ENCODE results near the gene CCT7.

The CCT7 gene

GRCh38 chr2:73202156-73203054 is 31.7 kb upstream of the CCT7 start, which contains the start of gene NOTO:
Gene NOTO, plus strand, starts transcription at chr2:73202574. Its CDS starts 93 bp downstream, at chr2:73202667.
- Histone ChIP-seq H3K27me3 (peaks cover 100% of the 10 kb centered on the region), H3K36me3 (no peaks in the 10 kb centered on the region), H3K4me1 (ENCODE audit: control insufficient read depth in 1 of 2, insufficient read depth in 1 of 2, low read depth in 1 of 2, low read length in 1 of 2) (peaks cover 0 to 11% of the 10 kb centered on the region in 2 experiments), H3K4me3 (ENCODE audit: low read depth in 1 of 2, low read length in 1 of 2) (no peak within 1 kb of the TSS), H3K9me3 (no peaks in the 10 kb centered on the region), H3K27ac (no peak within 1 kb of the TSS)
- no peak for TF ChIP-seq CTCF (IDR thresholded peaks at IDR 0.05)

- Histone ChIP-seq H3K27ac (no peak overlapping the region), H3K27me3 (peaks cover 100% of the 10 kb centered on the region), H3K4me3 (ENCODE audit: low read depth in 1 of 2, low read length in 1 of 2) (no peak overlapping the region), H3K36me3 (no peaks in the 10 kb centered on the region), H3K9me3 (no peaks in the 10 kb centered on the region), H3K4me1 (ENCODE audit: control insufficient read depth in 1 of 2, insufficient read depth in 1 of 2, low read depth in 1 of 2, low read length in 1 of 2) (peaks cover 0 to 11% of the 10 kb centered on the region in 2 experiments)
- no peak for TF ChIP-seq CTCF (IDR thresholded peaks at IDR 0.05)
These were observed 30.9 kb upstream of the CCT7 start for GRCh38 chr2:73203055-73203681.

- Histone ChIP-seq H3K36me3 (no peaks in the 10 kb centered on the region), H3K4me1 (ENCODE audit: control insufficient read depth in 1 of 2, insufficient read depth in 1 of 2, low read depth in 1 of 2, low read length in 1 of 2) (peaks cover 0 to 11% of the 10 kb centered on the region in 2 experiments), H3K27ac (no peak overlapping the region), H3K27me3 (peaks cover 91% of the 10 kb centered on the region), H3K4me3 (ENCODE audit: low read depth in 1 of 2, low read length in 1 of 2) (no peak overlapping the region), H3K9me3 (no peaks in the 10 kb centered on the region)
- TF ChIP-seq CTCF (IDR thresholded peaks at IDR 0.05), result no peak
These were observed 28.5 kb upstream of the CCT7 start for GRCh38 chr2:73205611-73206010.

GRCh38 chr2:73208258-73208657 is 25.9 kb upstream of the CCT7 start:
- H3K9me3 ChIP-seq, result no peaks in the 10 kb centered on the region
- no peak overlapping the region for H3K27ac ChIP-seq
- peaks cover 0 to 6% of the 10 kb centered on the region in 2 experiments for H3K4me1 ChIP-seq (ENCODE audit: control insufficient read depth in 1 of 2, insufficient read depth in 1 of 2, low read depth in 1 of 2, low read length in 1 of 2)
- H3K4me3 ChIP-seq (ENCODE audit: low read depth in 1 of 2, low read length in 1 of 2), result no peak overlapping the region
- peaks cover 64% of the 10 kb centered on the region for H3K27me3 ChIP-seq
- no peaks in the 10 kb centered on the region for H3K36me3 ChIP-seq
- TF ChIP-seq CTCF (IDR thresholded peaks at IDR 0.05), result no peak

- Histone ChIP-seq H3K9me3 (no peaks in the 10 kb centered on the region), H3K27me3 (peaks cover 46% of the 10 kb centered on the region), H3K4me3 (ENCODE audit: low read depth in 1 of 2, low read length in 1 of 2) (no peak overlapping the region), H3K27ac (no peak overlapping the region), H3K4me1 (ENCODE audit: control insufficient read depth in 1 of 2, insufficient read depth in 1 of 2, low read depth in 1 of 2, low read length in 1 of 2) (peaks cover 13 to 16% of the 10 kb centered on the region in 2 experiments), H3K36me3 (no peaks in the 10 kb centered on the region)
- TF ChIP-seq CTCF (IDR thresholded peaks at IDR 0.05), result no peak
These were observed 24.1 kb upstream of the CCT7 start for GRCh38 chr2:73210019-73210418.
